Body of pancreas (tissue), 4 donors: Measurements from ENCODE around the gene S100A9.

Experiments
- CTCF ChIP-seq, 7 experiments: fragments of 450-650 bp in 4 of 7; fragments of 200-600 bp in 3 of 7; sonication (generic) in 3 of 7; IDR thresholded peaks; one replicate each; pipeline ENCODE4 v1.5.1; 2016 to 2019; ENCODE audit warnings: antibody characterized with exemption in 7 of 7
- POLR2A ChIP-seq, 3 donors: fragments of 450-650 bp; IDR thresholded peaks; one replicate each; pipeline ENCODE4 v1.6.1; 2016; ENCODE audit warnings: antibody characterized with exemption in 3 of 3, mild to moderate bottlenecking in 2 of 3

- TF ChIP-seq CTCF (IDR thresholded peaks at IDR 0.05): no peak
- no peak for TF ChIP-seq POLR2A (IDR thresholded peaks at IDR 0.05)
Observed at GRCh38 chr1:153374071-153374470, 16.4 kb downstream of the S100A9 start.
